ENCODE results near the gene KRT6C. TPM values are rescaled to one million over a fixed set of nuclear protein-coding genes. Genes with fewer than 3 reads are reported as not detected.

The KRT6C gene
- total RNA-seq, 1 donor from 2014 or later, result not detected

DNA sequence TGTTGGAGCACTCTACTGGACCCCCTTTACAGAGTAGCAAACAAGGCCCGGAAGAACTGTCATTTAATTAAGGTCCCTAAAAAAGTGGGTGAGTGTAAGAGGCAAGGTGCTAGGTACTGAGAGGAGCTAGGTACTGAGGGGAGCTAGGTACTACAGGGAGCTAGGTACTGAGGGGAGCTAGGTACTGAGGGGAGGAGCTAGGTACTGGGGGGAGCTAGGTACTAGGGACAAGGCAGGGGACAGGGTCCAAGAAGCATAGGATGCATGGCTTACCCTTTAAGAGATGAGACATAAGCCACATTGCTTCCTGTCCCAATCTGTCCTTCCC lies 41.7 kb upstream of the KRT6C start:
- TF ChIP-seq CTCF (IDR thresholded peaks at IDR 0.05), result no peak
- Mint-ChIP-seq H3K9me3 (ENCODE audit: low read depth) (peaks cover 4% of the 10 kb centered on the region), H3K36me3 (ENCODE audit: low read depth) (no peaks in the 10 kb centered on the region), H3K27me3 (ENCODE audit: low read depth) (peaks cover 51% of the 10 kb centered on the region), H3K4me1 (ENCODE audit: low read depth) (no peaks in the 10 kb centered on the region), H3K27ac (ENCODE audit: unreplicated experiment) (no peak overlapping the region), H3K4me3 (ENCODE audit: unreplicated experiment) (no peak overlapping the region)
- DNase-seq (ENCODE audit: low spot score), result no peak

- DNase-seq (ENCODE audit: low spot score), result no peak
- Mint-ChIP-seq H3K27ac (ENCODE audit: unreplicated experiment) (no peak overlapping the region), H3K27me3 (ENCODE audit: low read depth) (peaks cover 52% of the 10 kb centered on the region), H3K4me1 (ENCODE audit: low read depth) (no peaks in the 10 kb centered on the region), H3K4me3 (ENCODE audit: unreplicated experiment) (no peak overlapping the region), H3K9me3 (ENCODE audit: low read depth) (peaks cover 4% of the 10 kb centered on the region), H3K36me3 (ENCODE audit: low read depth) (no peaks in the 10 kb centered on the region)
- no peak for TF ChIP-seq CTCF (IDR thresholded peaks at IDR 0.05)
These were observed 41.1 kb upstream of the KRT6C start for GRCh38 chr12:52514471-52515318.

DNA sequence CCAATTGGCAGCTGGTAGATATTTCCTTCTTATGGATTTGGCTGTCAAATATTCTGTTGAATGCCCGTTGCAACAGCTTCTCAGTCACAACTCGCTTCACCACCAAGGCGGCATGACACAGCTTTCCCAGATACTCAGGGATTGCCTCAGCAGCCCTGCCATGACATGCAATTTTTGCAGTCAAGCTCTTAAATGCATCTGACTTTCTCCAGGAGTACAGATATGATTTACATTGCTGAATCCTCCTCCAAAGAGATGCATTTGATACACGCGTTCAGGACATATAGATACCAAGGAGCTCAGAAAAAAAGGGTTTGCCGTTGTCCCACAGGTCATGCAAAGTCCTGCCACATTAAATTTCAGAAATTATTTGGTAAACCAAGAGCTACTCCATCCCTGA lies 40.1 kb upstream of the KRT6C start:
- no peak for TF ChIP-seq CTCF (IDR thresholded peaks at IDR 0.05)
- Mint-ChIP-seq H3K4me1 (ENCODE audit: low read depth) (no peaks in the 10 kb centered on the region), H3K27me3 (ENCODE audit: low read depth) (peaks cover 49% of the 10 kb centered on the region), H3K36me3 (ENCODE audit: low read depth) (no peaks in the 10 kb centered on the region), H3K9me3 (ENCODE audit: low read depth) (peaks cover 4% of the 10 kb centered on the region), H3K4me3 (ENCODE audit: unreplicated experiment) (no peak overlapping the region), H3K27ac (ENCODE audit: unreplicated experiment) (no peak overlapping the region)
- DNase-seq (ENCODE audit: low spot score), result no peak

DNA sequence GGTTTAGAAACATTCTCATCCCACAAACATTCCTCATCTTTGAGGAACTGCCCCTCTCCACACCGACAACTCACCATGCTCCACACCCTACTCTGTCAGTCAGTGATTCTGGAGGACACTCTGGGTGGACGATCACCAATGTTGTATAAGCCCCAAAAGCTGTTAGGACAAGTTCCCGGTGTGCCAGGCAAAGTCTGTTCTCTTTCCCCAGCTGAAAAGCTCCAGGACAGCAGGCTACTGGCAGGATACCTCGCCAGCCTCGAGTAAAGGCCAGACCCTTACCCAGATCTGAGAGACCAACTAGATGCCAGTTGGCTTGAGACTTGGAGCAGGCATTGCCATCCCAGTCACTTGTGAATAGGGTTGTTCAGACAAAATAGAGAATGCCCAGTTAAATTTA lies 34.6 kb upstream of the KRT6C start:
- H3K27ac Mint-ChIP-seq (ENCODE audit: unreplicated experiment), result no peak overlapping the region
- H3K27me3 Mint-ChIP-seq (ENCODE audit: low read depth), result peaks cover 60% of the 10 kb centered on the region

More for the DNA sequence above, 34.6 kb upstream of the KRT6C start:
- no peak for TF ChIP-seq CTCF (IDR thresholded peaks at IDR 0.05)
- Mint-ChIP-seq H3K36me3 (ENCODE audit: low read depth) (peaks cover under 1% of the 10 kb centered on the region), H3K4me1 (ENCODE audit: low read depth) (peaks cover 2% of the 10 kb centered on the region), H3K9me3 (ENCODE audit: low read depth) (peaks cover 6% of the 10 kb centered on the region), H3K4me3 (ENCODE audit: unreplicated experiment) (no peak overlapping the region)
- DNase-seq (ENCODE audit: low spot score), result no peak

All from chondrocyte (in vitro differentiated cells).